ENCODE data around the gene ZBTB20.
"Not testable (repeated sequence)": the region's sequence is repeated elsewhere in the genome, so short reads cannot be mapped to it uniquely, and the experiment has no call there.

ZBTB20 gene

DNA sequence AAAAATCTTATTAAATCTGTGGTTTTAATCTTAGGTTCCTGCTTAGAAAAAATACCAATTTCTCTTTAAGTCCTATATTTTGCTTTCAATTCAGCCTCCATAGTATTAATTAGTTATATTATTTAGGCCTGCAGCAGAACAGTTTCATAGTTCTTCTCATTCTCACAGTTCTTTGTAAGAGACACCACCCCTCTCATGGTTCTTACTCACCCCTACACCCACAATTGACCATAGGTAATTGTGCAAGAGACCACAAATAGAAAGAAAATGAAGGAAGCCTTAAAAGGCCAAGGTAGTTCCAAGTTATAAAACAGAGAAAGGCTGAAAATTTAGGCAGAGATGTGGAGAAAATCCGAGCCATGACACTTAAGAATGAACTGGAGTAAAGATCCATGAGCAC, 438.0 kb downstream of the ZBTB20 start:
- DNase-seq, result no peak

GRCh38 chr3:114707252-114707860, 439.7 kb downstream of the ZBTB20 start:
- DNase-seq, result no peak

- no peak for DNase-seq
Observed at GRCh38 chr3:114706591-114707232, 440.4 kb downstream of the ZBTB20 start.

GRCh38 chr3:114700637-114701234, 446.4 kb downstream of the ZBTB20 start:
- no peak for DNase-seq

- no peak for DNase-seq
Observed at GRCh38 chr3:114698146-114699105, 448.7 kb downstream of the ZBTB20 start.

DNA sequence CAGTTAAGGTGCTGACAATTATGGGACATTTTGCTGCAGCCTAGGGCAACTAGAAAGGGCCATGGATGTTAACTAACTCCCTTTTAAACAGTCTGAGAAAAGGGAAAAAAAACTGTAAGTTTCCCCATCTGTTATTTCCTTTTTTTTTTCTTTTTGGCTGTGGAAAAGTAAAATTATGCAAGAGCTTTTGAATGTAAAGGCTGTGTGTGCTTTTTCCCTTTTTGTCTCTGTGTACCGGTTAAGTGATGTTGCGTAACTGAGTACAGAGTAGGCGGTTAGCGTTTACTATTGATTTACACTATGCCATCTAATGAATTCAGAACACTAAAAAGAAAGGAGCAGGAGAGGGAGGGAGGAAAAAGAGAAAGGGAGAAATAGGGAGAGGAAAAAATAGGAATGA, 449.7 kb downstream of the ZBTB20 start:
- no peak for DNase-seq

- no peak for DNase-seq
Observed at GRCh38 chr3:114694251-114694650, 452.8 kb downstream of the ZBTB20 start.

DNA sequence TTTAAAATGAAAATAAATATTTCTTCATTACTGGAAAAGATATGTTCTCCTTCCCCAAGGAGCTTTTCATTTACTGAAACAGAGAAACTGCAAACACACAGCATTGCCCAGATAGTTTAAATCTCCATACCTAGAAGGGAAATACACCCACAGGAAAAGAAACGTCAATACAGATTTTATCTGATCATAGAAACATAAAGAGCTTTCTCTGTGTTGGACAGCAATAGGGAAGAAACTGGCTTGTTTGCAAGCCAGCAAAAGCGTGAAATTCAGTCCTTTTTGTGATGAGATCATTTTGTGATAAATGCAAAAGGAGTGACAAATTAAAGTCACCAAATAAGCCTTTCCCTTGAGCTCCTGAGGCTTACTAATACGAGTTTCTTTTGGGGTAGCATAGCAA, 455.2 kb downstream of the ZBTB20 start:
- DNase-seq, result no peak

GRCh38 chr3:114690911-114691310, 456.2 kb downstream of the ZBTB20 start:
- DNase-seq, result no peak

GRCh38 chr3:114687151-114687550, 459.9 kb downstream of the ZBTB20 start:
- DNase-seq, result no peak

GRCh38 chr3:114686621-114687020, 460.5 kb downstream of the ZBTB20 start:
- no peak for DNase-seq

- no peak for DNase-seq
Observed at GRCh38 chr3:114685161-114685560, 461.9 kb downstream of the ZBTB20 start.

DNA sequence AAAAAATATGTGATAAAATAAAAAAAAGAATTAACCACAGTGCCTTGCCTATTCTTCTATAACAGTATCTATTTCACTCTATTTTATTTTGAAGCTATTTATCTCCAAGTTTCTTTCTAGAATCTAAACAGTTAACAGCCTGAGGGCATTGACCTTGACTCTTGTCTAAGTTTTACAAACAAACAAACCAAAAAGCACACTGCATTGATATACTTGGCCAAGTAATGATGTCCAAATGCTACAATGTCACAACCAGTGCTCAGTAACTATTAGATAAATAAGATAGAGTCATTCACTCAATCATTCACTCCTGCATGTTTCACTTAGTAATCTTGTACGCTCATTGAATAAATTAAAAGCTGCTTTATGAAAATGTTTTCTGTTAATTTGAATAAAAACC, 466.8 kb downstream of the ZBTB20 start:
- DNase-seq, result no peak

GRCh38 chr3:114679773-114680172, 467.3 kb downstream of the ZBTB20 start:
- DNase-seq, result not testable (repeated sequence)

- no peak for DNase-seq
Observed at GRCh38 chr3:114675104-114675503, 472.0 kb downstream of the ZBTB20 start.

DNA sequence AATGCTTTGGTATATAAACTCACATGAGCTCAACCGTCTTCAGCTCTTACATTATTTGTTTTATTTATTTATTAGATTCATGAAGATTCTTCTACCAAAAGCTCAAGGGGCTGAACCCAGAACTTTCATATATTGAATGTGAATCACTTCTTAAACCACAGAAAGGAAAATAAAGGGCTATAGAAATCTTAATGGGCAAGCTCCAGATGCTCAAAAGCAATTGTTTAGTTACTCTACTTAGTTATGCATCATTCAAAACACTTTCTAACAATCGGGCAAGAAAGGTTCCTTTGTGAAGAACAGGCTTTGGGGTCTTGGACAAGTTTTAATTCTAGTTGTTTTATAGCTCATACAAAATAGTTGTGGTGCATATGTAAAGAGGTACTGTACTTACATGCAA, 473.1 kb downstream of the ZBTB20 start:
- no peak for DNase-seq

DNA sequence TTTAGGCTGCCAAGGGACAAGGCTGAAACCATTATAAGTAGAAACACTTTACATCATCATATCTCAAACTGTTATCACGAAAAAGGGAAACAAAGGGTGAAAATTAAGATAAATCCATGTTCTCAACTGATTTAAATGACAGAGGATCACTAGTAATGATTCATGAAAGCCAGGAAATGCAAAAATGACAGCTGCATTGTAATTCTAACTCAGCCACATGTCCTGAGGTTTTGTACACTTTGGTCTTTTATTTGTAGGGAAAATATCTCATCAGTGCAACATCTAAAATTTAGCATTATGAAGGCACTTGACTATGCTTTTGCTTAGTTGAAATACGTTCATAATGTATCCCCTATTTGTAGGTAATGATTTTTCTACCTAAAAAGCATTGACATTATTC, 473.6 kb downstream of the ZBTB20 start:
- DNase-seq, result no peak

DNA sequence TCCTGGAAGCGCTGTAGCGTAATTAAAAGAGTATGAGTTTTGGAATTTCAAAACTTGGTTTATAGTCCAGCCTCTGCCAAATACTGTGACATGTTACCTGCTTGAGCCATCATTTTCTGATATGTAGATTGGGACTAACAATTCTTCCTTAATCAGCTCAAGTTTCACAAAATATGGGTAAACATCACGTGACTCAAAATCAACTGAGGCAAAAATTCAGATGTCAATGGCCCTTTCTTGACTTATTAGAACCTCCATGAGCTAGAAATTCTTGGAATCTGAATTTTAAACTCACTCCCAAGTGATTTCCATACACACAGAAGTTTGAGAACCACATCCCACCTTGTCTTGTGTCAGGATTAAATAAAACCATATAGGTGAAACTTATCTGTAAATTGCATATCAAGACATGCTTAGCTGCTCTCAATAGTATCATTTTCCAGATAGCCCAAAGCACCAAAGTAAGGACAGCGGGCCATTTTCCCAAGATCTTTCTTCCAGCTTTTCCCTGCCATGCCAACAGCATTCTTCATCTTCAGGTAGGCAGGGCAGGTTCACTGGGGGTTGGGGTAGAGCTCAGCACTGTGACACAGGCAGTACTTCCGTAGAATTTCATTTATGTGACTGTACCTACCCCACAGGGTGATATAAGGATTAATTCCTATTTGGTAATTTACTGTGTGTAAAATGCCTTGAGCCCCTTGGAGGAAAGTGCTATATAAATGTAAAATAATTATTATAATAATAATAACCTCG, 474.2 kb downstream of the ZBTB20 start:
- DNase-seq, result no peak

DNA sequence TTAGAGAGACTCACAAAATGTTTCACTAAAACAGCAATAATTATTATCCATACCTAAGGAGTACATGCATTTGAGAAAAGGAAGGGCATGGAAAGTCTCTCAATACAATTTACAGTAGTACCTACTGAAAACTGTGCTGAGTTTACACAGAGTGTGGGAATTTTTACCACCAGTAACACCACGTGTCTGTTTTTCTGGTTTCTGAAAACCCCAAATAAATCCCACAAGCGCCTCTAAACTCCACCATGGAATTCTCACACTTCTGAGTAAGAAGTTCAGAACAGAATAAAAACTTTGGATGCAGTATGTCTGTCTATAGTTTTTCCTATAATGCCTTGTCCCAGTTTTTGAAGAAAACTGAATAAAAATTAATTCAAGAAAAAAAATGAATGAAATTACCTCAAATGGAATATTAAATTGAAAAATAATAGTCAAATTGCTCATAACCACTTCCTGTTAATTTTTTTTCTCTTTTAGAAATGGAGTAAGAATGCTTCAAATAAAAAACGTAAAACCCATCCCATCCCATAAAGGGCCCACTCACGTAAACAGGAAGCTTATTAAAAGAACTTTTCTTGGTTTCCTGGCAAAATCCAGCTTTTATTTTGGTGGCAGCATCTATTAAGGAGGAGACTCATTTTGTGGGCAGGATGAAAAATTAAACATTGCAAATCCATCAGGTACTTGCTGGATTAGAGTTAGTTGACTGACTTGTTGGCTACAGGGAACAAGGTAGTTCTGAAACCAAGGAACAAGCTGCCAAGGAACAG, 475.2 kb downstream of the ZBTB20 start:
- no peak for DNase-seq

DNA sequence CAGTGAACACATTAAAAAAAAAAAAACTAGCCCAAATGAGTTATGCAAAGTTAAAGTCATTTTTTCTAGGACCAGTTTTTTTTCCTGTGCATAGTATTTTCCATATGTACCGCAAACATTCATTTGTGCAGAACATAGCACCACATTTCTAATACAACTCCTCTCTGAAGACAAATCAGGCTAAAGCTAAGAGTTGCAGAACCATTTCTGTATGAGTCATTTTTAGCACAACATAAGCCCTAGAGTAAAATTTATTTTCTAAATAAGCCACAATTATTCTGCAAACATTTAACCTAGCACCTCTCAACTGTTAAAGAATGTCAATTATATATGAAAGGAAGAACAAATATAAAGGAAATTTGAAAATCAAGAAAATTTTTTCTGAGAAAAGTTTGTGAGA, 477.5 kb downstream of the ZBTB20 start:
- no peak for DNase-seq

DNA sequence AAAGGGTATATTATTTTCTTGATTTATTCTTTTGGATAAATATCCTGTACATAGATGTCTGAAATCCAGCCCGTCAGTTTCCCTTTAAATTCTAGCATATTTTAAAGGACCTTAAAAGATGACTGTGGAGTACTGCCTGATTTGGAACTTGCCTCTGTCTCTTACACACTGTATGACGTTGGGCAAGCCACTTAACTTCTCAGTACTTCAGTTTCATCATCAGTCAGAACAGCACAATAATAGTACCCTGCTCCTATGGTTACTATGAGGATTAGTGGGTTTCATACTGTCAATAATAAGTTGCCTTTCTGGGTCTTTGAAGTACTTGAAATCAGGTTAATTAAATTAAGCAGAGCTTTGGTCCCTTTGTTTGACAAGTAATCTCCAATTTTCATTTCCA, 479.0 kb downstream of the ZBTB20 start:
- no peak for DNase-seq

DNA sequence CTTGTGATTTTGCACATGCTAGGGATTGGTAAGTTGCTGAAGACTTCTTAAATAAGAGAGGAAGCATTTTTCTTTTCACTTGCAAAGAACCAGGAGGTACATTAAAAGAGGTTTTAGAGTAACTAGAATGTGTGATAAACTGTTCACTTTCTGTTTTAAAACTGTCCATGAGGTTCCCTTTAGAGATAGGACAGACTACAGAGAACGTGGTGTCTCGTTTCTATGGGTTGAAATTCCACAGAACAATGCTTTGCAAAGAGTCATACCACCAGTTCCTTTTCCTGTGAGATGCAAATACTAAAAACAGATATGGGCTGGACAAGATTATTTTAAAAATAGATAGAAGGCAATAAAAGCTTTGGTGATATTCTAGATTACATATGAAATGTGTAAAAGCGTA, 480.5 kb downstream of the ZBTB20 start:
- no peak for DNase-seq
